Lower leg skin (tissue), 3 donors: ENCODE results near the gene SPRED3.

Source experiments
- CTCF ChIP-seq, 3 donors: fragments of 450-650 bp; IDR thresholded peaks; one replicate each; pipeline ENCODE4 v1.5.1; 2016; ENCODE audit warnings: antibody characterized with exemption in 3 of 3, mild to moderate bottlenecking in 3 of 3, moderate library complexity in 2 of 3
- POLR2A ChIP-seq, 2 donors: fragments of 450-650 bp; IDR thresholded peaks; one replicate each; pipeline ENCODE4 v1.6.1; 2016 to 2017; ENCODE audit warnings: antibody characterized with exemption in 2 of 2, mild to moderate bottlenecking in 1 of 2, moderate library complexity in 1 of 2

- TF ChIP-seq CTCF (IDR thresholded peaks at IDR 0.05) = no peak
- no peak for TF ChIP-seq POLR2A (IDR thresholded peaks at IDR 0.05)
Measured at GRCh38 chr19:38434549-38435051, 46.1 kb downstream of the SPRED3 start.
